ENCODE measurements around the gene ANKHD1. TPM values are rescaled to one million over a fixed set of nuclear protein-coding genes. Genes with fewer than 3 reads are reported as not detected.

ANKHD1 gene
- total and polyA plus RNA-seq, 9 of the 15 experiments (the other 6 are each of a cell fraction or from before 2014, with no cell fraction given): 38.9 to 138 (median 78.7) TPM

GRCh38 chr5:140555747-140556312, 154.2 kb downstream of the ANKHD1 start (continued):
- no peak for TF ChIP-seq ZNF318 (IDR thresholded peaks at IDR 0.05; ENCODE audit: borderline replicate concordance in 1 of 2, low read depth in 1 of 2)
- no peak for TF ChIP-seq CBFA2T3 (IDR thresholded peaks at IDR 0.05)
- 0 out of 2 replicates have a peak, but pooled peaks have one; percentile 49 for TF ChIP-seq KAT7 (CRISPR knock-in tag; IDR thresholded peaks at IDR 0.05; ENCODE audit: borderline replicate concordance)
- TF ChIP-seq SPI1 (IDR thresholded peaks at IDR 0.05; ENCODE audit: borderline replicate concordance, low read depth, low read length): peak; percentile 67; the same call in 1 of the 2 replicates
- no peak for TF ChIP-seq NCOA1 (IDR thresholded peaks at IDR 0.05; ENCODE audit: low read depth)
- TF ChIP-seq POLR2A (conservative IDR thresholded peaks at IDR 0.05): peak; percentile 25; the same call in 1 of the 2 replicates
- no peak for TF ChIP-seq ZNF316 (IDR thresholded peaks at IDR 0.05)
- TF ChIP-seq SMAD3 (CRISPR knock-in tag; conservative IDR thresholded peaks at IDR 0.05): no peak
- TF ChIP-seq FOXM1 (IDR thresholded peaks at IDR 0.05; ENCODE audit: low read depth): no peak
- no peak for TF ChIP-seq FOXM1 (CRISPR knock-in tag; IDR thresholded peaks at IDR 0.05; ENCODE audit: low read depth)
- no peak for TF ChIP-seq ZNF431 (CRISPR knock-in tag; IDR thresholded peaks at IDR 0.05)
- TF ChIP-seq ZNF586 (CRISPR knock-in tag; conservative IDR thresholded peaks at IDR 0.05): no peak
- TF ChIP-seq ZNF583 (CRISPR knock-in tag; IDR thresholded peaks at IDR 0.05): no peak
